DND-41 (cell line): Measurements from ENCODE around the gene TARDBP.

Source experiments
- EZH2 ChIP-seq: IDR thresholded peaks from 3 replicates; pipeline ENCODE4 v1.6.1; 2012; ENCODE audit warnings: borderline replicate concordance, low read depth, mild to moderate bottlenecking, moderate library complexity, low read length, inconsistent platforms; ENCODE audit not compliant: severe bottlenecking
- TF ChIP-seq, protein P1 (sequence below): IDR thresholded peaks from 2 replicates; pipeline ENCODE4 v1.5.1; 2012; ENCODE audit warnings: borderline replicate concordance, low read length, moderate library complexity, mild to moderate bottlenecking; ENCODE audit not compliant: poor library complexity, severe bottlenecking; ENCODE audit errors: extremely low read depth

DNA sequence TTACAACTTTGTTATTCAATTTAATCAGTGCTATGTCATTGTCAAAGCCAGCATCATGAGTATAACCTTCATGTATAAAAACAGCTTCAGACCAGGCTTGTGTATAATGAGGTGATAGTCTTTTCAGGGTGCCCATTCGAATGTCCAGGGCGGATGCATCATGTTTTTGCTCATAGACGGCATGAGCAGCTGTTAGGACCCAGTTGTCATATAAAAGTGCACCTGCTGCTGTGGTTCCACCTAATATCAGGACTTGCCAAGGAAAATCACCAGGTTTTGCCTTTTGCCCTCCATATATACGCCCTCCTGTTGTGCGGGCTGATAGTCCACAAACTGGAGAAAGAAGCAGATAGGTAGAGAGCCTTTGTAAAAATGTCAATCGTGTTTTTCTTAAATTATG, 14.9 kb downstream of the TARDBP start:
- TF ChIP-seq, protein P1, sequence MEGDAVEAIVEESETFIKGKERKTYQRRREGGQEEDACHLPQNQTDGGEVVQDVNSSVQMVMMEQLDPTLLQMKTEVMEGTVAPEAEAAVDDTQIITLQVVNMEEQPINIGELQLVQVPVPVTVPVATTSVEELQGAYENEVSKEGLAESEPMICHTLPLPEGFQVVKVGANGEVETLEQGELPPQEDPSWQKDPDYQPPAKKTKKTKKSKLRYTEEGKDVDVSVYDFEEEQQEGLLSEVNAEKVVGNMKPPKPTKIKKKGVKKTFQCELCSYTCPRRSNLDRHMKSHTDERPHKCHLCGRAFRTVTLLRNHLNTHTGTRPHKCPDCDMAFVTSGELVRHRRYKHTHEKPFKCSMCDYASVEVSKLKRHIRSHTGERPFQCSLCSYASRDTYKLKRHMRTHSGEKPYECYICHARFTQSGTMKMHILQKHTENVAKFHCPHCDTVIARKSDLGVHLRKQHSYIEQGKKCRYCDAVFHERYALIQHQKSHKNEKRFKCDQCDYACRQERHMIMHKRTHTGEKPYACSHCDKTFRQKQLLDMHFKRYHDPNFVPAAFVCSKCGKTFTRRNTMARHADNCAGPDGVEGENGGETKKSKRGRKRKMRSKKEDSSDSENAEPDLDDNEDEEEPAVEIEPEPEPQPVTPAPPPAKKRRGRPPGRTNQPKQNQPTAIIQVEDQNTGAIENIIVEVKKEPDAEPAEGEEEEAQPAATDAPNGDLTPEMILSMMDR = no peak
- TF ChIP-seq EZH2 = no peak
